GM21737 (cell line): ENCODE results near the gene IDH3B.

Experiments used
- ATAC-seq: cut with Tn5 transposase; IDR thresholded peaks from one replicate; pipeline ENCODE4 v1.9.1; 2021; ENCODE audit warnings: mild to moderate bottlenecking, moderate library complexity; ENCODE audit not compliant: unreplicated experiment

The IDH3B gene

GRCh38 chr20:2624190-2624589 is 39.8 kb downstream of the IDH3B start:
- no peak for ATAC-seq

- no peak for ATAC-seq
Measured at GRCh38 chr20:2619961-2620595, 43.9 kb downstream of the IDH3B start.

- no peak for ATAC-seq
Measured at GRCh38 chr20:2619337-2619736, 44.7 kb downstream of the IDH3B start.

GRCh38 chr20:2618815-2619214 is 45.2 kb downstream of the IDH3B start:
- no peak for ATAC-seq

- no peak for ATAC-seq
Measured at GRCh38 chr20:2617099-2617714, 46.8 kb downstream of the IDH3B start.

GRCh38 chr20:2616634-2617033 is 47.4 kb downstream of the IDH3B start:
- no peak for ATAC-seq

- no peak for ATAC-seq
Measured at GRCh38 chr20:2612073-2612472, 51.9 kb downstream of the IDH3B start.

- no peak for ATAC-seq
Measured at GRCh38 chr20:2610941-2611720, 52.9 kb downstream of the IDH3B start.

- ATAC-seq: no peak
Measured at GRCh38 chr20:2610326-2610725, 53.7 kb downstream of the IDH3B start.
